ENCODE data around the gene SYT8.

The SYT8 gene

GRCh38 chr11:1820463-1821325 is 14.1 kb upstream of the SYT8 start:
- peaks cover 11% of the 10 kb centered on the region for H3K27me3 ChIP-seq (ENCODE audit: control insufficient read depth, insufficient read depth, low read length)
- no peaks in the 10 kb centered on the region for H3K9me3 ChIP-seq (replicated peaks; ENCODE audit: low read length)
- no peak overlapping the region for H3K4me3 ChIP-seq (ENCODE audit: low read length)
- H3K36me3 ChIP-seq (ENCODE audit: insufficient read depth, low read length) = no peaks in the 10 kb centered on the region
- peaks cover 6% of the 10 kb centered on the region for H3K4me1 ChIP-seq (ENCODE audit: control insufficient read depth, insufficient read depth, low read length)
- H3K4me2 ChIP-seq (ENCODE audit: low read length) = no peak overlapping the region
- no peak overlapping the region for H3K9ac ChIP-seq (ENCODE audit: low read depth, low read length)

- peaks cover 15% of the 10 kb centered on the region for H3K4me1 ChIP-seq (ENCODE audit: control insufficient read depth, insufficient read depth, low read length)
- peaks cover 8% of the 10 kb centered on the region for H3K27me3 ChIP-seq (ENCODE audit: control insufficient read depth, insufficient read depth, low read length)
- no peak overlapping the region for H3K4me2 ChIP-seq (ENCODE audit: low read length)
- H3K36me3 ChIP-seq (ENCODE audit: insufficient read depth, low read length) = no peaks in the 10 kb centered on the region
- H3K4me3 ChIP-seq (ENCODE audit: low read length) = no peak overlapping the region
- no peak overlapping the region for H3K9ac ChIP-seq (ENCODE audit: low read depth, low read length)
- no peaks in the 10 kb centered on the region for H3K9me3 ChIP-seq (replicated peaks; ENCODE audit: low read length)
Measured at GRCh38 chr11:1821562-1821961, 13.2 kb upstream of the SYT8 start.

GRCh38 chr11:1822648-1823375 is 12.0 kb upstream of the SYT8 start:
- Histone ChIP-seq H3K36me3 (ENCODE audit: insufficient read depth, low read length) (no peaks in the 10 kb centered on the region), H3K4me2 (ENCODE audit: low read length) (no peak overlapping the region), H3K4me1 (ENCODE audit: control insufficient read depth, insufficient read depth, low read length) (peaks cover 27% of the 10 kb centered on the region), H3K27me3 (ENCODE audit: control insufficient read depth, insufficient read depth, low read length) (peaks cover 2% of the 10 kb centered on the region), H3K9ac (ENCODE audit: low read depth, low read length) (no peak overlapping the region), H3K4me3 (ENCODE audit: low read length) (no peak overlapping the region), H3K9me3 (replicated peaks; ENCODE audit: low read length) (no peaks in the 10 kb centered on the region)

GRCh38 chr11:1823376-1824220 is 11.2 kb upstream of the SYT8 start:
- H3K4me2 ChIP-seq (ENCODE audit: low read length) = no peak overlapping the region
- H3K4me3 ChIP-seq (ENCODE audit: low read length) = no peak overlapping the region
- H3K4me1 ChIP-seq (ENCODE audit: control insufficient read depth, insufficient read depth, low read length) = peaks cover 35% of the 10 kb centered on the region
- no peaks in the 10 kb centered on the region for H3K9me3 ChIP-seq (replicated peaks; ENCODE audit: low read length)
- H3K27me3 ChIP-seq (ENCODE audit: control insufficient read depth, insufficient read depth, low read length) = no peaks in the 10 kb centered on the region
- H3K36me3 ChIP-seq (ENCODE audit: insufficient read depth, low read length) = no peaks in the 10 kb centered on the region
- H3K9ac ChIP-seq (ENCODE audit: low read depth, low read length) = no peak overlapping the region

GRCh38 chr11:1824221-1825038 is 10.4 kb upstream of the SYT8 start:
- Histone ChIP-seq H3K36me3 (ENCODE audit: insufficient read depth, low read length) (no peaks in the 10 kb centered on the region), H3K9ac (ENCODE audit: low read depth, low read length) (no peak overlapping the region), H3K4me2 (ENCODE audit: low read length) (no peak overlapping the region), H3K4me3 (ENCODE audit: low read length) (no peak overlapping the region), H3K27me3 (ENCODE audit: control insufficient read depth, insufficient read depth, low read length) (no peaks in the 10 kb centered on the region), H3K4me1 (ENCODE audit: control insufficient read depth, insufficient read depth, low read length) (peaks cover 43% of the 10 kb centered on the region), H3K9me3 (replicated peaks; ENCODE audit: low read length) (no peaks in the 10 kb centered on the region)

- H3K36me3 ChIP-seq (ENCODE audit: insufficient read depth, low read length) = no peaks in the 10 kb centered on the region
- no peak overlapping the region for H3K4me2 ChIP-seq (ENCODE audit: low read length)
- H3K27me3 ChIP-seq (ENCODE audit: control insufficient read depth, insufficient read depth, low read length) = no peaks in the 10 kb centered on the region
- no peak overlapping the region for H3K9ac ChIP-seq (ENCODE audit: low read depth, low read length)
- H3K4me1 ChIP-seq (ENCODE audit: control insufficient read depth, insufficient read depth, low read length) = peaks cover 51% of the 10 kb centered on the region
- no peaks in the 10 kb centered on the region for H3K9me3 ChIP-seq (replicated peaks; ENCODE audit: low read length)
- H3K4me3 ChIP-seq (ENCODE audit: low read length) = no peak overlapping the region
Measured at GRCh38 chr11:1825039-1825740, 9.6 kb upstream of the SYT8 start.

- peak overlapping the region; percentile 83 for H3K4me2 ChIP-seq (ENCODE audit: low read length)
- no peaks in the 10 kb centered on the region for H3K27me3 ChIP-seq (ENCODE audit: control insufficient read depth, insufficient read depth, low read length)
- H3K4me3 ChIP-seq (ENCODE audit: low read length) = no peak overlapping the region
- H3K9me3 ChIP-seq (replicated peaks; ENCODE audit: low read length) = no peaks in the 10 kb centered on the region
- H3K4me1 ChIP-seq (ENCODE audit: control insufficient read depth, insufficient read depth, low read length) = peaks cover 56% of the 10 kb centered on the region
- peak overlapping the region; percentile 68 for H3K9ac ChIP-seq (ENCODE audit: low read depth, low read length)
- no peaks in the 10 kb centered on the region for H3K36me3 ChIP-seq (ENCODE audit: insufficient read depth, low read length)
Measured at GRCh38 chr11:1825785-1826451, 8.9 kb upstream of the SYT8 start.

- Histone ChIP-seq H3K27me3 (ENCODE audit: control insufficient read depth, insufficient read depth, low read length) (no peaks in the 10 kb centered on the region), H3K4me1 (ENCODE audit: control insufficient read depth, insufficient read depth, low read length) (peaks cover 56% of the 10 kb centered on the region), H3K36me3 (ENCODE audit: insufficient read depth, low read length) (no peaks in the 10 kb centered on the region), H3K4me2 (ENCODE audit: low read length) (peak overlapping the region; percentile 83), H3K4me3 (ENCODE audit: low read length) (peak overlapping the region; percentile 48), H3K9me3 (replicated peaks; ENCODE audit: low read length) (no peaks in the 10 kb centered on the region), H3K9ac (ENCODE audit: low read depth, low read length) (peak overlapping the region; percentile 68)
Measured at GRCh38 chr11:1826552-1827094, 8.2 kb upstream of the SYT8 start.

GRCh38 chr11:1827095-1827813 is 7.5 kb upstream of the SYT8 start:
- Histone ChIP-seq H3K4me2 (ENCODE audit: low read length) (peak overlapping the region; percentile 83), H3K4me1 (ENCODE audit: control insufficient read depth, insufficient read depth, low read length) (peaks cover 59% of the 10 kb centered on the region), H3K4me3 (ENCODE audit: low read length) (peak overlapping the region; percentile 48), H3K9ac (ENCODE audit: low read depth, low read length) (peak overlapping the region; percentile 68), H3K27me3 (ENCODE audit: control insufficient read depth, insufficient read depth, low read length) (no peaks in the 10 kb centered on the region), H3K36me3 (ENCODE audit: insufficient read depth, low read length) (no peaks in the 10 kb centered on the region), H3K9me3 (replicated peaks; ENCODE audit: low read length) (no peaks in the 10 kb centered on the region)
